KBM-7 (cell line): ENCODE data around the gene CCDC187.

Source experiments
- DNase-seq: peaks from one replicate; pipeline ENCODE4 v3.0.0-alpha.2; 2015
- in situ Hi-C: fragments of 300-500 bp; cut with MboI; formaldehyde crosslinking; loops from 2 replicates; pipeline ENCODE4 v1.14.3; 2020; ENCODE audit warnings: low sequenced_read_pairs, low pct_unique_long_range_greater_than_20kb, mixed read lengths

The CCDC187 gene

DNA sequence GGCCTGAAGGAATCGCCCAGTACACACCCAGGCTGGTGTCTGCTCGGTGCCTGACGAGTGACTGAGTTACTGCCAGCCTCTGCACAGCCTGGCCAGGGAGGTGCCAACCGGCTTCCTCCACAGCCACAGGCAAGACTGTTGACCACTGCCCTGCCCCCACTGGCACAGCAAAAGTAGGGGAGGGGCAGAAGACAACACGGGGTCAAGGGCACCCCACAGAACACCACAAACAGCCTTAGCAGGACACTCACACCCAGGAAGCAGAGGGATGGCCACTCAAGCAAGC lies 98.2 kb downstream of the CCDC187 start:
- in situ Hi-C loops, result no loop called here
- no peak for DNase-seq

DNA sequence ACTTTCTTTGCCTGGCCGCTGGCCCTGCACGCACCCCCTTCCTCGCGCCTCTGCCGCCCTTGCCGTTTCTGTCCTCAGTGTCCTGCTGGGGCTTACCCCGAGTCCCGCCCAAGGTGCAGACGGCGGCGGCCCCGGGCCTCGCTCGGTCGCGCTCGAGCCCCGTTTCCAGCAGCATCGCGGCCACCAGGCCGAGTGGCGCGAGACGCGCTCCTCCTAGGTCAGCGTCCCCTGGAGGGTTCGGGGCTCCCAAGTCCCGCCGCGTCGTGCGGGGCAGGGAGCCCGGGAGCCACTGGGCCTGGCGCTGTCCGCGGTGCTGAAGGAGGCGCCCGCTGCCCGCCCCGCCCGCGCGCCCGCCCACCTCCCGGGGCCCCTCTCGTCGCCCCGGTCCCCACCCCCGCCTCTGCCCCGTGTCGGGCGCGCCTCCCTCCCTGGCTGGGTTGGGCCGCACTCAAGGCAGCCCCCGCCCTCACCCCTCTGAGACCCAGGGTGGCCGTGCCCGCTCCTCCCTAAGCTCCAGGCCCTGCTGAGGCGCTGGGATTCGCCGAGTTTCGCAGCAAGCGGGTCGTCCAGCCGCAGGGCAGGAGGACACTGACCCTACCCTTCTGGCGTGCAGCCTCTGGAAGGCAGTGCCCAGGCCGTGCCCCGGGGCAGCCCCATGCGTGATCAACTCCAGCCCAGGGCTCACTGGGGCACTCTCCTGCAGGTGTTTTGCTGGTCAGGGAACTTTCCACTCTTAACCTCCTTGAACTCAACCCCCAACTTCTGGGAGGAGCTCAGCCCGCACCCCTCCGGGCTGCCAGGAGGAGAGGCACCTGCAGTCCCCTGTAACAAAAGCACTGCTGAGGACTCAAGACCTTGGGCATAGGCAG lies 98.8 kb downstream of the CCDC187 start, which contains the start of gene LHX3:
TSS of gene LHX3 (minus strand) at position 291 of the 869 bp plus-strand sequence. CDS start at position 175, 116 bp downstream.
- peak; percentile 16 for DNase-seq
- in situ Hi-C loops, result no loop called here

- in situ Hi-C loops, result no loop called here
- DNase-seq, result no peak
Measured at GRCh38 chr9:136204145-136204805, 99.6 kb downstream of the CCDC187 start.

- no peak for DNase-seq
- in situ Hi-C loops, result no loop called here
Measured at GRCh38 chr9:136203408-136204144, 100.3 kb downstream of the CCDC187 start.

GRCh38 chr9:136202454-136203407 lies 101.2 kb downstream of the CCDC187 start:
- no peak for DNase-seq
- in situ Hi-C loops, result no loop called here

GRCh38 chr9:136201609-136202453 lies 102.1 kb downstream of the CCDC187 start:
- no peak for DNase-seq
- in situ Hi-C loops, result no loop called here

DNA sequence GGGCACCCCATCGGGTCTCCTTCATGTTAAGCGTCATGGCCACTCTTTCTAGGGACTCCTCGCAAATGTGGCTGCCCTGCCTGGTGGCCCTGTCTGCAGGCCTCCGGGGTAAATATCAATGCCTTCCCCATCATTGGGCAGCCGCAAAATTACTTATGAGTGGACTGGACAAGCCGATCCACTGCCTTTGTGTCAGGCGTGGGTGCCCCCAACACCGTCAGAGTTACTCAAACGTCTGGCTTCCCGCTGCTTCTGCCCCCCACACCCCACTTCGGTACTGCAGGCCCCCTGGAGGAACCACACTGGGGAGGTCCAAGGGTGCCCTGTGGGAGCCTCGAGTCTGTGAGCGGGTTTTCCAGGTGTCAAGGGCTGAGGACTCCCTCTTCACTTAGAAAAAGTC lies 102.7 kb downstream of the CCDC187 start:
- in situ Hi-C loops, result no loop called here
- no peak for DNase-seq

- DNase-seq, result no peak
- in situ Hi-C loops, result no loop called here
Measured at GRCh38 chr9:136200424-136200823, 103.5 kb downstream of the CCDC187 start.
